Measurements from ENCODE around the gene TRMT2A. TPM values are rescaled to one million over a fixed set of nuclear protein-coding genes. Genes with fewer than 3 reads are reported as not detected.

TRMT2A gene
- total RNA-seq, 4 donors from 2014 or later = 16.9 to 38.0 (median 28.2) TPM

GRCh38 chr22:20118300-20119020, 1.4 kb upstream of the TRMT2A start:
- no peaks in the 10 kb centered on the region for H3K27me3 ChIP-seq
- no peak for DNase-seq
- no peak for ATAC-seq
- peaks cover 0 to 35% of the 10 kb centered on the region in 2 donors for H3K36me3 ChIP-seq
- intact Hi-C loops (cut with DNase I; ENCODE audit: low total_unique reads) = loop anchor here (5.0 kb wide), 2 partner anchors 96 to 136 kb away; partner anchors contain the start of gene TANGO2
- peak overlapping the region; percentile 72 to 97 (median 86) for H3K4me3 ChIP-seq
- TF ChIP-seq POLR2A (IDR thresholded peaks at IDR 0.05) = no peak
- no peak for TF ChIP-seq CTCF (IDR thresholded peaks at IDR 0.05 in 4 of 5, conservative IDR thresholded peaks at IDR 0.05 in 1 of 5)
- peak overlapping the region; percentile 94 to 99 (median 96) for H3K27ac ChIP-seq
- no peaks in the 10 kb centered on the region for H3K9me3 ChIP-seq
- peaks cover 28 to 30% of the 10 kb centered on the region in 2 donors for H3K4me1 ChIP-seq
- in situ Hi-C loops (cut with MboI; ENCODE audit: low sequenced_read_pairs in 4 of 4) = no loop called here

GRCh38 chr22:20117633-20118299, 740 bp upstream of the TRMT2A start:
- peaks cover 28 to 30% of the 10 kb centered on the region in 2 donors for H3K4me1 ChIP-seq
- no peaks in the 10 kb centered on the region for H3K9me3 ChIP-seq
- TF ChIP-seq POLR2A (IDR thresholded peaks at IDR 0.05) (no peak), CTCF (IDR thresholded peaks at IDR 0.05 in 4 of 5, conservative IDR thresholded peaks at IDR 0.05 in 1 of 5) (no peak)
- intact Hi-C loops (cut with DNase I; ENCODE audit: low total_unique reads) = loop anchor here (1.0 to 5.0 kb wide), 4 partner anchors 14 to 135 kb away; partner anchors contain the start of genes TANGO2 and ZDHHC8
- peaks cover 0 to 42% of the 10 kb centered on the region in 2 donors for H3K36me3 ChIP-seq
- H3K27me3 ChIP-seq = no peaks in the 10 kb centered on the region
- peak overlapping the region; percentile 72 to 97 (median 86) for H3K4me3 ChIP-seq
- ATAC-seq (no peak), DNase-seq (no peak)
- H3K27ac ChIP-seq = peak overlapping the region; percentile 94 to 99 (median 96)
- in situ Hi-C loops (cut with MboI; ENCODE audit: low sequenced_read_pairs in 4 of 4) = no loop called here

GRCh38 chr22:20116376-20116950, 563 bp downstream of the TRMT2A start:
- DNase-seq = no peak
- peak overlapping the region; percentile 79 to 97 (median 86) for H3K4me3 ChIP-seq
- intact Hi-C loops (cut with DNase I; ENCODE audit: low total_unique reads) (loop anchor here (5.0 kb wide), 2 partner anchors 94 to 134 kb away; partner anchors contain the start of gene TANGO2), in situ Hi-C loops (cut with MboI; ENCODE audit: low sequenced_read_pairs in 4 of 4) (no loop called here)
- H3K4me1 ChIP-seq = peaks cover 28 to 40% of the 10 kb centered on the region in 2 donors
- H3K27ac ChIP-seq = peak overlapping the region; percentile 94 to 99 (median 96)
- no peaks in the 10 kb centered on the region for H3K27me3 ChIP-seq
- peak; percentile 2 to 3 for ATAC-seq
- TF ChIP-seq CTCF (IDR thresholded peaks at IDR 0.05 in 4 of 5, conservative IDR thresholded peaks at IDR 0.05 in 1 of 5) (no peak), POLR2A (IDR thresholded peaks at IDR 0.05) (no peak)
- peaks cover 0 to 42% of the 10 kb centered on the region in 2 donors for H3K36me3 ChIP-seq
- no peaks in the 10 kb centered on the region for H3K9me3 ChIP-seq

- intact Hi-C loops (cut with DNase I; ENCODE audit: low total_unique reads) = loop anchor here (5.0 kb wide), 2 partner anchors 94 to 134 kb away; partner anchors contain the start of gene TANGO2
Observed at GRCh38 chr22:20115691-20116375, 1.2 kb downstream of the TRMT2A start, which contains the start of gene RANBP1. RANBP1 (plus strand) TSS chr22:20116104; CDS start chr22:20116185, 81 bp downstream.

More at GRCh38 chr22:20115691-20116375, 1.2 kb downstream of the TRMT2A start, which contains the start of gene RANBP1:
- no peaks in the 10 kb centered on the region for H3K9me3 ChIP-seq
- H3K4me1 ChIP-seq = peaks cover 28 to 43% of the 10 kb centered on the region in 2 donors
- no peaks in the 10 kb centered on the region for H3K27me3 ChIP-seq
- in situ Hi-C loops (cut with MboI; ENCODE audit: low sequenced_read_pairs in 4 of 4) = no loop called here
- DNase-seq (no peak), ATAC-seq (no peak)
- TF ChIP-seq CTCF (IDR thresholded peaks at IDR 0.05 in 4 of 5, conservative IDR thresholded peaks at IDR 0.05 in 1 of 5) (no peak), POLR2A (IDR thresholded peaks at IDR 0.05) (no peak)
- H3K36me3 ChIP-seq = peaks cover 0 to 38% of the 10 kb centered on the region in 2 donors
- H3K27ac ChIP-seq = peak within 1 kb of the TSS; percentile 94 to 99 (median 96)
- H3K4me3 ChIP-seq = peak within 1 kb of the TSS; percentile 79 to 97 (median 86)
